Karpas-422 (cell line): ENCODE measurements around the gene CYP2A13. TPM values are rescaled to one million over a fixed set of nuclear protein-coding genes. Genes with fewer than 3 reads are reported as not detected.
"Not testable (repeated sequence)": the region's sequence is repeated elsewhere in the genome, so short reads cannot be mapped to it uniquely, and the experiment has no call there.

Source experiments
- DNase-seq: peaks from one replicate; pipeline ENCODE4 v3.0.0-alpha.2; 2015
- H2AFZ ChIP-seq: fragments of 200-600 bp; sonication (generic); 2 replicates; pipeline ENCODE4 v1.6.1; 2014; ENCODE audit warnings: antibody characterized with exemption, low read length, mixed read lengths
- H3K27ac ChIP-seq: fragments of 200-600 bp; sonication (generic); 2 replicates; pipeline ENCODE4 v1.5.1; 2014; ENCODE audit warnings: mild to moderate bottlenecking, low read length, moderate library complexity
- H3K27me3 ChIP-seq: fragments of 200-600 bp; sonication (generic); 2 replicates; pipeline ENCODE4 v1.6.1; 2014; ENCODE audit warnings: low read length, mixed read lengths
- H3K36me3 ChIP-seq: fragments of 200-600 bp; sonication (generic); 2 replicates; pipeline ENCODE4 v1.6.1; 2014; ENCODE audit warnings: low read length, mixed read lengths; ENCODE audit not compliant: insufficient read depth
- H3K4me1 ChIP-seq: fragments of 200-600 bp; sonication (generic); 2 replicates; pipeline ENCODE4 v1.6.1; 2014; ENCODE audit warnings: mild to moderate bottlenecking, low read length, mixed read lengths
- H3K4me2 ChIP-seq: fragments of 200-600 bp; sonication (generic); 2 replicates; pipeline ENCODE4 v1.6.1; 2014; ENCODE audit warnings: low read length, low read depth, mild to moderate bottlenecking; ENCODE audit not compliant: poor library complexity, severe bottlenecking
- H3K4me3 ChIP-seq: fragments of 200-600 bp; sonication (generic); 2 replicates; pipeline ENCODE4 v1.5.1; 2014; ENCODE audit warnings: mild to moderate bottlenecking, antibody characterized with exemption, low read length, mixed read lengths
- H3K79me2 ChIP-seq: fragments of 200-600 bp; sonication (generic); 2 replicates; pipeline ENCODE4 v1.6.1; 2014; ENCODE audit warnings: mild to moderate bottlenecking, low read length, mixed read lengths
- H3K9ac ChIP-seq: fragments of 200-600 bp; sonication (generic); 2 replicates; pipeline ENCODE4 v1.6.0; 2014; ENCODE audit warnings: low read length
- H3K9me2 ChIP-seq: fragments of 200-600 bp; sonication (generic), shearing (Covaris generic); replicated peaks from 2 replicates; pipeline ENCODE4 v1.6.0; 2014; ENCODE audit warnings: mild to moderate bottlenecking, low read length, moderate library complexity; ENCODE audit not compliant: insufficient read depth
- H3K9me3 ChIP-seq: fragments of 300-700, 200-600 bp; sonication (generic); 2 replicates; pipeline ENCODE4 v1.6.1; 2014; ENCODE audit warnings: low read length, mixed read lengths
- H4K20me1 ChIP-seq: fragments of 200-600 bp; sonication (generic); 2 replicates; pipeline ENCODE4 v1.6.1; 2014; ENCODE audit warnings: mild to moderate bottlenecking, antibody characterized with exemption, low read length, low read depth; ENCODE audit not compliant: insufficient read depth
- total RNA-seq: library from RNA; depleted of rRNA; stranded (reverse); fragments of >200 nt; shearing (Covaris generic); gene quantifications from 2 replicates; pipeline ENCODE4 v1.2.3, GENCODE V29; 2014; ENCODE audit warnings: low replicate concordance

The CYP2A13 gene
- total RNA-seq, 1 experiment from 2014 or later: not detected

GRCh38 chr19:41083516-41083915 lies 4.7 kb upstream of the CYP2A13 start:
- no peaks in the 10 kb centered on the region for H3K79me2 ChIP-seq
- H2AFZ ChIP-seq: no peak overlapping the region
- H3K9ac ChIP-seq: no peak overlapping the region
- no peaks in the 10 kb centered on the region for H3K36me3 ChIP-seq
- no peak overlapping the region for H3K27ac ChIP-seq
- H3K9me2 ChIP-seq: no peaks in the 10 kb centered on the region
- no peaks in the 10 kb centered on the region for H3K27me3 ChIP-seq
- no peaks in the 10 kb centered on the region for H3K4me1 ChIP-seq
- no peak for DNase-seq
- no peaks in the 10 kb centered on the region for H3K9me3 ChIP-seq
- no peak overlapping the region for H3K4me2 ChIP-seq
- no peaks in the 10 kb centered on the region for H4K20me1 ChIP-seq
- no peak overlapping the region for H3K4me3 ChIP-seq

- no peaks in the 10 kb centered on the region for H3K4me1 ChIP-seq
- no peak overlapping the region for H3K9ac ChIP-seq
- no peaks in the 10 kb centered on the region for H3K36me3 ChIP-seq
- no peak for DNase-seq
- H3K9me3 ChIP-seq: no peaks in the 10 kb centered on the region
- H3K79me2 ChIP-seq: no peaks in the 10 kb centered on the region
- H3K9me2 ChIP-seq: no peaks in the 10 kb centered on the region
- no peaks in the 10 kb centered on the region for H3K27me3 ChIP-seq
- no peak overlapping the region for H3K4me3 ChIP-seq
- H4K20me1 ChIP-seq: no peaks in the 10 kb centered on the region
- H3K4me2 ChIP-seq: no peak overlapping the region
- H2AFZ ChIP-seq: no peak overlapping the region
- no peak overlapping the region for H3K27ac ChIP-seq
Observed at GRCh38 chr19:41085748-41086415, 2.4 kb upstream of the CYP2A13 start.

- Histone ChIP-seq H3K27me3 (no peaks in the 10 kb centered on the region), H4K20me1 (no peaks in the 10 kb centered on the region), H3K9me2 (no peaks in the 10 kb centered on the region), H2AFZ (no peak overlapping the region), H3K36me3 (no peaks in the 10 kb centered on the region), H3K79me2 (no peaks in the 10 kb centered on the region), H3K4me2 (no peak overlapping the region), H3K4me3 (no peak overlapping the region), H3K27ac (no peak overlapping the region), H3K4me1 (no peaks in the 10 kb centered on the region), H3K9me3 (no peaks in the 10 kb centered on the region), H3K9ac (no peak overlapping the region)
- DNase-seq: no peak
Observed at GRCh38 chr19:41089959-41090358, 1.7 kb downstream of the CYP2A13 start.

GRCh38 chr19:41095703-41096102 lies 7.5 kb downstream of the CYP2A13 start:
- H3K36me3 ChIP-seq: no peaks in the 10 kb centered on the region
- no peak overlapping the region for H3K4me2 ChIP-seq
- H3K9me2 ChIP-seq: no peaks in the 10 kb centered on the region
- H3K79me2 ChIP-seq: no peaks in the 10 kb centered on the region
- H3K27ac ChIP-seq: no peak overlapping the region
- H3K9me3 ChIP-seq: no peaks in the 10 kb centered on the region
- no peak overlapping the region for H3K9ac ChIP-seq
- no peaks in the 10 kb centered on the region for H3K27me3 ChIP-seq
- H3K4me3 ChIP-seq: no peak overlapping the region
- no peak for DNase-seq
- no peak overlapping the region for H2AFZ ChIP-seq
- no peaks in the 10 kb centered on the region for H3K4me1 ChIP-seq
- no peaks in the 10 kb centered on the region for H4K20me1 ChIP-seq

GRCh38 chr19:41096353-41096752 lies 8.1 kb downstream of the CYP2A13 start:
- H3K27ac ChIP-seq: no peak overlapping the region
- no peaks in the 10 kb centered on the region for H3K9me2 ChIP-seq
- H3K4me3 ChIP-seq: no peak overlapping the region
- no peak overlapping the region for H3K4me2 ChIP-seq
- no peaks in the 10 kb centered on the region for H3K27me3 ChIP-seq
- H3K79me2 ChIP-seq: no peaks in the 10 kb centered on the region
- H4K20me1 ChIP-seq: no peaks in the 10 kb centered on the region
- no peak overlapping the region for H2AFZ ChIP-seq
- no peaks in the 10 kb centered on the region for H3K9me3 ChIP-seq
- no peak overlapping the region for H3K9ac ChIP-seq
- DNase-seq: no peak
- H3K4me1 ChIP-seq: no peaks in the 10 kb centered on the region
- no peaks in the 10 kb centered on the region for H3K36me3 ChIP-seq

GRCh38 chr19:41097302-41097701 lies 9.1 kb downstream of the CYP2A13 start:
- H3K27me3 ChIP-seq: no peaks in the 10 kb centered on the region
- no peak overlapping the region for H3K9ac ChIP-seq
- H3K4me2 ChIP-seq: no peak overlapping the region
- H4K20me1 ChIP-seq: no peaks in the 10 kb centered on the region
- H3K9me2 ChIP-seq: no peaks in the 10 kb centered on the region
- H3K9me3 ChIP-seq: no peaks in the 10 kb centered on the region
- no peak overlapping the region for H3K27ac ChIP-seq
- H3K79me2 ChIP-seq: no peaks in the 10 kb centered on the region
- H3K4me3 ChIP-seq: no peak overlapping the region
- no peak for DNase-seq
- H3K4me1 ChIP-seq: no peaks in the 10 kb centered on the region
- H3K36me3 ChIP-seq: no peaks in the 10 kb centered on the region
- no peak overlapping the region for H2AFZ ChIP-seq

GRCh38 chr19:41098762-41099161 lies 10.5 kb downstream of the CYP2A13 start:
- H3K27ac ChIP-seq: no peak overlapping the region
- H3K9ac ChIP-seq: no peak overlapping the region
- no peaks in the 10 kb centered on the region for H3K36me3 ChIP-seq
- no peak for DNase-seq
- no peaks in the 10 kb centered on the region for H3K79me2 ChIP-seq
- no peak overlapping the region for H3K4me2 ChIP-seq
- no peaks in the 10 kb centered on the region for H3K4me1 ChIP-seq
- no peaks in the 10 kb centered on the region for H3K9me3 ChIP-seq
- no peaks in the 10 kb centered on the region for H3K9me2 ChIP-seq
- H4K20me1 ChIP-seq: no peaks in the 10 kb centered on the region
- no peak overlapping the region for H3K4me3 ChIP-seq
- no peak overlapping the region for H2AFZ ChIP-seq
- no peaks in the 10 kb centered on the region for H3K27me3 ChIP-seq

GRCh38 chr19:41102210-41102609 lies 14.0 kb downstream of the CYP2A13 start:
- not testable (repeated sequence) for H3K36me3 ChIP-seq, H3K79me2 ChIP-seq, H3K9me3 ChIP-seq, H3K9me2 ChIP-seq, DNase-seq, H4K20me1 ChIP-seq, H3K4me1 ChIP-seq, H3K27me3 ChIP-seq, H3K27ac ChIP-seq, H2AFZ ChIP-seq, H3K9ac ChIP-seq, H3K4me3 ChIP-seq, H3K4me2 ChIP-seq

- Histone ChIP-seq H3K9ac (no peak overlapping the region), H3K9me2 (no peaks in the 10 kb centered on the region), H3K4me2 (no peak overlapping the region), H3K9me3 (no peaks in the 10 kb centered on the region), H3K27me3 (no peaks in the 10 kb centered on the region), H3K36me3 (no peaks in the 10 kb centered on the region), H3K27ac (no peak overlapping the region), H2AFZ (no peak overlapping the region), H3K4me1 (no peaks in the 10 kb centered on the region), H3K79me2 (no peaks in the 10 kb centered on the region), H4K20me1 (no peaks in the 10 kb centered on the region), H3K4me3 (no peak overlapping the region)
- no peak for DNase-seq
Observed at GRCh38 chr19:41106177-41106576, 17.9 kb downstream of the CYP2A13 start.
